IPS-NIHi7 (cell line): ENCODE data around the gene OR52E2.
"Not testable (repeated sequence)": the region's sequence is repeated elsewhere in the genome, so short reads cannot be mapped to it uniquely, and the experiment has no call there.

Experiments
- DNase-seq: peaks from one replicate; pipeline ENCODE4 v3.0.0; 2012; ENCODE audit warnings: mixed read lengths; ENCODE audit errors: extremely low spot score

Gene OR52E2

DNA sequence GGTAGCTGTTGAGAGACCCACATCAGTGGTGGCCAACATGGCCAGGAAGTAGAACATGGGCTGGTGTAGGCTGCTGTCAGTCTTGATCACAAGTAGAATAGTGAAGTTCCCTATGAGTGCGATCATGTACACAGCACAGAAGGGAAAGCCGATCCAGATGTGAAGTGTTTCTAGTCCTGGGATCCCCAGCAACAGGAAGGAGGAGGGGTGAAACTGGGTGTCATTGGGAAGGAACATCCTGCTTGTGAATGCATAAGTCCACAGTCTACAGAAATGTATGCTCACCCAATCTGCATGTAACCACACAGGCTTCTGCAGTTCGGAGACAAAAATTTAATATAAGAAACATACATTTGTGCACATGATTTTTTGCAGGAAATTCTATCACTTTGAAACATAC, at the start of gene OR52E2:
Gene OR52E2, minus strand, starts transcription at position 237 of the 400 bp plus-strand sequence. Its CDS starts 0 bp downstream, at position 237.
- no peak for DNase-seq

DNA sequence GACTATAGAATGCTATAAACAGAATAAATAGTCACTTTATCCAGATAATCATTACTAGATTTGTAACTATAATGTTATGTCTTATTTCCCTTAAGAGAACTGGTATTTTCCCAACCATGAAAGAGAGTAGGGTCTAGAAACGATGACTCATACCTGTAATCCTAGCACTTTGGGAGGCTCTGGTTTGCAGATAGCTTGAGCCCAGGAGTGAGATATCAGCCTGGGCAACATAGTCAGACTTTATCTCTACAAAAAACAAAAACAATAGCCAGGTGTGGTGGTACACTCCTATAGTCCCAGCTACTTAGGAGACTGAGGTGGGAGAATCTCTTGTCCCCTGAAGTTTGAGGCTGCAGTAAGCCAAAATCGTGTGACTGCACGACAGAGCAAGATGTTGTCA, 47.9 kb upstream of the OR52E2 start:
- no peak for DNase-seq

DNA sequence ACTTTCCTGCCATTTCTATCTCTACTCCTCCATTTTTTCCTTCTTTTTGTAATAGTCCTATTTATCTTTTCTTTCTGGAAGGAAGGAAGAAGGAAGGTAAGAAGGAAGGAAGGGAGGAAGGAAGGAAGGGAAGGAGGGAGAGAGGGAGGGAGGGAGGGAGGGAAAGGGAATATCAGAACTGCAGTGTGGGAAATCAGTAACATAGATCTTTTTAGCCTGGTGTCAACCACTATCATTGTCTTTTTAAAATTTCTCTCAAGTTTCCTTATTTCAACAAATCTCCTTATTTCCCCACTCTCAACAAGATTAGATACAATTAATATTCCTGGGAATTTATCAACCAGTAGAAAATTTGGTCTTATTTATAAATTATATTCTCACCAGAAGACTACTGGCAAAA, 43.6 kb upstream of the OR52E2 start:
- DNase-seq = no peak

- DNase-seq = no peak
Observed at GRCh38 chr11:5102246-5102645, 42.8 kb upstream of the OR52E2 start.

DNA sequence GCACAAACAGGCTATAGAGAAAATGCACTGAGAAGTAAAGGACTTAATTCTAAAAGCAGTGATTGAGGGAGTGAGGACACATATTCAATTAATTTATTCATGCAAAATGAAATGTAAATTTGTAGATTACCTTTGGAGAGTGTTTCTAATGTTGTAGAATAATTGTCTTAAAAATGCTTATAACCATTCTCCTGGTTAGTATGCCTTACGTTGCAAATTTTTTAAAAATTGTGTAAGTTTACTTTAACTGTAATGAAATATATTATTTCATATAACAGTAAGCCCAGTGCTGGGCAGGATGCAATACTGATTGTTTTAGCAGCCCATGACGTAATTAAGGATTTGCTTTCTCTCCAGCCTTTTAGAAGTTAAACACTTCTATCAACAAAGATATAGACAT, 36.6 kb upstream of the OR52E2 start:
- no peak for DNase-seq

- no peak for DNase-seq
Observed at GRCh38 chr11:5092821-5093585, 33.6 kb upstream of the OR52E2 start.

- no peak for DNase-seq
Observed at GRCh38 chr11:5090668-5091067, 31.2 kb upstream of the OR52E2 start.

- DNase-seq = no peak
Observed at GRCh38 chr11:5088556-5088955, 29.1 kb upstream of the OR52E2 start.

DNA sequence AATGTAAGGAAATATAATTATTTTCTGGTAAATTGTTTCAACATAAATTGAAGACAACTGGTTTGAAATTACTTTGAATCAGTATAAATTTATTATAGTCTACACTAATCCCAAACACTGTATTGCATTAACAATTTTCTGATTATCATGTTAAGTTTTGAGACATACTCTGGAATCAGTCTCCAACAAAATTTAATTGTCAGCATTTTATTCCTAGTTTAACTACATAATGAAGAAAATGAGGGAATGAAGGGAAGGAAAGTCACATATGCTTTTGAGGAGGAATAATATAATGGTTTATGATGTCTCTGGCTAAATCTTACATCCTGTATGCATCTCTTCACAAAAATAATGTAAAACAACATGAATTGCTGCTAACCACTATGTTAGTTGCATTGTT, 24.2 kb upstream of the OR52E2 start:
- no peak for DNase-seq

DNA sequence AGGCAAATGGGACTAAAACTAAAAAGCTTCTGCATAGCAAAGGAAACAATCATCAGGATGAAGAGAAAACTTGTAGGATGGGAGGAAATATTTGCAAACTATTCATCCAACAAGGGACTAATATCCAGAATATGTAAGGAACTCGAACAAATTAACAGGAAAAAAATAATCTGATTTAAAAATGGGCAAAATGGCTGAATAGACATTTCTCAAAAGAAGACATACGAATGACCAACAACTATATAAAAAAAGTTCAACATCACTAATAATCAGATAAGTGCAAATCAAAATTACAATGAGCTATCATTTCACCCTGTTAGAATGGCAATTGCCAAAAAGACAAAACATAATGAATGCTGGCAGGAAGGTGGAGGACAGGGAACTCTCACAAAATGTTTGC, 22.0 kb upstream of the OR52E2 start:
- no peak for DNase-seq

GRCh38 chr11:5071799-5072198, 12.4 kb upstream of the OR52E2 start:
- DNase-seq = peak; percentile 32

- no peak for DNase-seq
Observed at GRCh38 chr11:5069272-5069671, 9.8 kb upstream of the OR52E2 start, which contains the start of gene OR52E1. Gene OR52E1, plus strand, starts transcription at chr11:5069572.

DNA sequence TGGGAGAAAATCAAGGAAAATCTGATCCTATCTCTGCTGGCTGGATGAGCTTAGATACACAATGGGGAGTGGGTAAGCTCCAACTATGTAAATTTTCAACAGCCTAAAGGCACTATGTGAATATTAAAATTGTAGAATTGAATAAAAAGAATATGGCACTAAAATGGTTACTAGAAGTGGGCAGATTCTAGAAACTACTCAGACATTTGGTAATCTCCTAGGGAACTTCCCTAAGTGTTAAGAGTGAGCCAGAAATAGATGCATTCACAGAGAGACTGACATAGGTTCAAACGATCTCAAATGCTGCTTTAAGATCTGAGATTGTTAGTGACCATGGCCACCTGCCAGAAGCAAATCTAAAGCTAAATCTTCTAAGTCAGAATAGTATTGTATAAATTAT, 5.6 kb upstream of the OR52E2 start:
- no peak for DNase-seq

GRCh38 chr11:5058679-5059078, 748 bp downstream of the OR52E2 start:
- DNase-seq = not testable (repeated sequence)

DNA sequence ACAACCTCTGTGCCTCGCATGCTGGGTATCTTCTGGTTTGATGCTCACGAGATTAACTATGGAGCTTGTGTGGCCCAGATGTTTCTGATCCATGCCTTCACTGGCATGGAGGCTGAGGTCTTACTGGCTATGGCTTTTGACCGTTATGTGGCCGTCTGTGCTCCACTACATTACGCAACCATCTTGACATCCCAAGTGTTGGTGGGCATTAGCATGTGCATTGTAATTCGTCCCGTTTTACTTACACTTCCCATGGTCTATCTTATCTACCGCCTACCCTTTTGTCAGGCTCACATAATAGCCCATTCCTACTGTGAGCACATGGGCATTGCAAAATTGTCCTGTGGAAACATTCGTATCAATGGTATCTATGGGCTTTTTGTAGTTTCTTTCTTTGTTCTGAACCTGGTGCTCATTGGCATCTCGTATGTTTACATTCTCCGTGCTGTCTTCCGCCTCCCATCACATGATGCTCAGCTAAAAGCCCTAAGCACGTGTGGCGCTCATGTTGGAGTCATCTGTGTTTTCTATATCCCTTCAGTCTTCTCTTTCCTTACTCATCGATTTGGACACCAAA, 12.6 kb downstream of the OR52E2 start:
- no peak for DNase-seq

- DNase-seq = no peak
Observed at GRCh38 chr11:5046226-5046625, 13.2 kb downstream of the OR52E2 start, which contains the start of gene OR52J3. Gene OR52J3, plus strand, starts transcription at chr11:5046526. Its CDS starts 0 bp downstream, at chr11:5046526.

DNA sequence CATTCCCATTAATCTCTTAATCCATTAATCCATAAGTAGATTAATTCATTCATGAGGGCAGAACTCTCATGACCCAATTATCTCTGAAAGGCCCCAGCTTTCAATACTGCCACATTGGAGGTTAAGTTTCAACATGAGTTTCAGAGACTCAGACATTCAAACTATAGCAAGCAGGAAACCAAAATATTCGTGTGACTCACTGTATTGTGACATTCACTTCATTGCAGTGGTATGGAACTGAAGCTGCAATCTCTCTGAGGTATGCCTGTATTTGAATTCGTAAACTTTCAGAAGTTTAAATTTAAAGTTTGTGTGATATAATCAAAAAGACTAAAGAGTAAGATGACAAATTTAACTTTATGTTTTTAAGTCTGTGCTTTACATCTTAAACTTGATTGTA, 16.0 kb downstream of the OR52E2 start:
- no peak for DNase-seq

DNA sequence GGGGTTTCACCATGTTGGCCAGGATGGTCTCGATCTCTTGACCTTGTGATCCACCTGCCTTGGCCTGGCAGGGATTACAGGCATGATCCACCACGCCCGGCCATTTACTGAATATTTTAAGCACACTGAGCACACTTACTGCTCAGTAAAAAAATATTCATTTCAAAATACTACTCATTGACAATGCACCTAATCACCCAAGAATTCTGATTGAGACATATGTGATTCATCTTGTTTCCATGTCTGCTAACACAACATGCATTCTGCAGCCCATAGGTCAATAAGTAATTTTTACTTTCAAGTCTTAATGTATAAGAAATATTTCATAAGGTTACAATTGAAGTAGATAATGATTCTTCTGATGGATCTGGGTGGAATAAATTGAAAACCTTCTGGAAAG, 17.3 kb downstream of the OR52E2 start:
- no peak for DNase-seq

GRCh38 chr11:5040876-5041275, 18.6 kb downstream of the OR52E2 start:
- no peak for DNase-seq

DNA sequence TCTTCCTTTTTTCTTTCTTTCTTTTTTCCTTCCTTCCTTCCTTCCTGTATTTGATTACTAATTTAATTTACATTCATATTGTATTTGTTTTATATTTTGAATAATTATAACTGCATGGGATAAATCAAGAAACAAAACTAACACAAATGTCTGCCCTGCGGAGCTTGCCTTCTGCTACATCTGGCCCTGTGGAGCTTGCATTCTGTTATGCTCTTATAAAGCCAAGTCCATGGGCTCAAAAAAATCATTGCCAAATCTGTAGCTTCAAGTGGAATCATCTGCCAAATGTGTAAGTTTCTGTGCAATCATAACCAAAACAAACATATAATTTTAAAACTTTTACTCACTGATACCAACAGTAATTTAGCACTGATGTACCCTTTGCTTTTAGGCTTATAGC, 21.1 kb downstream of the OR52E2 start:
- DNase-seq = no peak

- no peak for DNase-seq
Observed at GRCh38 chr11:5037926-5038325, 21.5 kb downstream of the OR52E2 start.

DNA sequence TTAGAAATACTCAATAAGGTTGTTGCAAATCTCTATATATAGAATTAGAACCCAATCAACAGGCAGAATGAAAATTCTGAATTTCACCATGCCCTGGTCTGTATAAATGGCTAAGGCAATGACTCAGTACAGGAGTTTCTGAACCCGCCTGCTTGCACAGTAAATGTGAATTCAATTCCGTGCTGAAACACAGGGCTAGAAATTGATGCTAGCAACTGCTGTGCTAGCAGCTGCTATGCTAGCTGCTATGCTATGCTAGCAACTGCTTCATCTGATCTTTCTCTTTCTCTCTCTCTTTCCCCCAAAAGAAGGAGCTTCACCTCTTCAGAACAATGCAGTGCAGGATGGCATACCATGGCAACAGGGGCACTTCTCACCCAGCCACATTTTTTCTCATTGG, 22.8 kb downstream of the OR52E2 start:
- no peak for DNase-seq

- no peak for DNase-seq
Observed at GRCh38 chr11:5021996-5022395, 37.4 kb downstream of the OR52E2 start.
